Loucy (cell line): ENCODE data around the gene ATP10B.

Source experiments
- H2AFZ ChIP-seq: fragments of 200-600 bp; sonication (generic); 2 replicates; pipeline ENCODE4 v1.6.0; 2016; ENCODE audit warnings: antibody characterized with exemption, mild to moderate bottlenecking, low read length, moderate library complexity
- H3F3A ChIP-seq: fragments of 200-600 bp; 2 replicates; pipeline ENCODE4 v1.6.0; 2016; ENCODE audit warnings: antibody characterized with exemption, low read depth, mild to moderate bottlenecking
- H3K27me3 ChIP-seq: fragments of 200-600 bp; sonication (generic); 2 replicates; pipeline ENCODE4 v1.6.1; 2014; ENCODE audit warnings: low read length, mild to moderate bottlenecking; ENCODE audit not compliant: insufficient read depth, poor library complexity, severe bottlenecking
- H3K36me3 ChIP-seq: fragments of 200-600 bp; sonication (generic); 2 replicates; pipeline ENCODE4 v1.6.1; 2016; ENCODE audit warnings: low read length; ENCODE audit not compliant: insufficient read depth
- H3K4me1 ChIP-seq: fragments of 200-600 bp; sonication (generic); 2 replicates; pipeline ENCODE4 v1.5.1; 2014; ENCODE audit warnings: low read length, mild to moderate bottlenecking; ENCODE audit not compliant: insufficient read depth, poor library complexity, severe bottlenecking
- H3K4me2 ChIP-seq: fragments of 200-600 bp; sonication (generic); 2 replicates; pipeline ENCODE4 v1.6.0; 2014; ENCODE audit warnings: antibody characterized with exemption, low read length, low read depth, mild to moderate bottlenecking; ENCODE audit not compliant: poor library complexity, severe bottlenecking
- H3K4me3 ChIP-seq: fragments of 200-600 bp; sonication (generic); 2 replicates; pipeline ENCODE4 v1.5.1; 2014; ENCODE audit warnings: low read length, mild to moderate bottlenecking, mixed read lengths; ENCODE audit not compliant: poor library complexity, severe bottlenecking
- H3K79me2 ChIP-seq: fragments of 200-600 bp; sonication (generic); 2 replicates; pipeline ENCODE4 v1.6.1; 2014; ENCODE audit warnings: low read length; ENCODE audit not compliant: insufficient read depth
- H3K9ac ChIP-seq: fragments of 200-600 bp; sonication (generic); 2 replicates; pipeline ENCODE4 v1.6.0; 2014; ENCODE audit warnings: mild to moderate bottlenecking, low read depth, low read length, moderate library complexity; ENCODE audit not compliant: poor library complexity, severe bottlenecking
- H3K9me2 ChIP-seq: fragments of 200-600 bp; sonication (generic); replicated peaks from 2 replicates; pipeline ENCODE4 v1.6.1; 2016; ENCODE audit warnings: low read depth, low read length, mixed read lengths
- H3K9me3 ChIP-seq: fragments of 200-600 bp; sonication (generic); 2 replicates; pipeline ENCODE4 v1.6.1; 2014; ENCODE audit warnings: mild to moderate bottlenecking, antibody characterized with exemption, low read length, low read depth; ENCODE audit not compliant: insufficient read depth
- H4K20me1 ChIP-seq: fragments of 200-600 bp; sonication (generic); 2 replicates; pipeline ENCODE4 v1.6.0; 2014; ENCODE audit warnings: antibody characterized with exemption, low read length, mild to moderate bottlenecking; ENCODE audit not compliant: insufficient read depth, poor library complexity, severe bottlenecking
- EZH2phosphoT487 ChIP-seq: fragments of 200-600 bp; IDR thresholded peaks from 2 replicates; pipeline ENCODE4 v1.6.1; 2018; ENCODE audit warnings: antibody characterized with exemption, mild to moderate bottlenecking, moderate library complexity, borderline replicate concordance
- TF ChIP-seq, protein P1 (sequence below): fragments of 200-600 bp; sonication (generic); conservative IDR thresholded peaks from 2 replicates; pipeline ENCODE4 v1.5.1; 2014; ENCODE audit warnings: mild to moderate bottlenecking, antibody characterized with exemption, low read length

The ATP10B gene

DNA sequence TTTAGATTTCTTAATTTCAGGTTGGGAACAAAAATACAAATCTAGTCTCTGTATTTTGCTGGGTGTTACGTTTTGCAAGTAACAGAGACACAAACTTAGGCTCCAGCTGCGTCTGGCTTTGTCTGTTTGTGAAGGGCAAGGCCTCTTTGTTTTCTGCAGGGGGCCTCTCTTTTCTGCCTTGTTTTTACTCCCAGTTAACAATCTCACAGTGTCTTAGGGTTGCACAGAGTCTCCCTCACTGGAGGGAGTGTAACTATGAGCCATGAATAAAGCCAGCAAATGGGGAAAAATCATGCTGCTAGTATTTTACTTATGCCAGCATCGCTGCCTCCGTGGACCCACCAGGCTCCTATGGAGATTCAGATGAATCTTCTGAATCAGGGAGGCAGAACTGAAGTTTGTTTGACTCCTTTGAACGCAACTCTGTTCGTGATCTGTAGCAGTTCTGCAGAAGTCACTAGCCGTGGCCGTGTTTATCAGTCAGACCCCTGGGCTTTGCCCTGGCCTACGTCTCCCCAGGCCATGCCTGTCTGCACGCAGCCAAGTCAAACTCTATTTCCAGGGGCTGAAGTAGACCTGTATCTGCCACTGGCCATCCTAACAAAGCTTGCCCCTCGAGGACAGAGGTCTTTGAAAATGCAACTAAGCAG, 77.2 kb downstream of the ATP10B start:
- H3F3A ChIP-seq = no peaks in the 10 kb centered on the region
- H2AFZ ChIP-seq = no peak overlapping the region
- no peak overlapping the region for H3K9ac ChIP-seq
- no peaks in the 10 kb centered on the region for H3K4me1 ChIP-seq
- H3K4me2 ChIP-seq = no peak overlapping the region
- no peak overlapping the region for H3K4me3 ChIP-seq
- no peaks in the 10 kb centered on the region for H3K27me3 ChIP-seq
- TF ChIP-seq, protein P1, sequence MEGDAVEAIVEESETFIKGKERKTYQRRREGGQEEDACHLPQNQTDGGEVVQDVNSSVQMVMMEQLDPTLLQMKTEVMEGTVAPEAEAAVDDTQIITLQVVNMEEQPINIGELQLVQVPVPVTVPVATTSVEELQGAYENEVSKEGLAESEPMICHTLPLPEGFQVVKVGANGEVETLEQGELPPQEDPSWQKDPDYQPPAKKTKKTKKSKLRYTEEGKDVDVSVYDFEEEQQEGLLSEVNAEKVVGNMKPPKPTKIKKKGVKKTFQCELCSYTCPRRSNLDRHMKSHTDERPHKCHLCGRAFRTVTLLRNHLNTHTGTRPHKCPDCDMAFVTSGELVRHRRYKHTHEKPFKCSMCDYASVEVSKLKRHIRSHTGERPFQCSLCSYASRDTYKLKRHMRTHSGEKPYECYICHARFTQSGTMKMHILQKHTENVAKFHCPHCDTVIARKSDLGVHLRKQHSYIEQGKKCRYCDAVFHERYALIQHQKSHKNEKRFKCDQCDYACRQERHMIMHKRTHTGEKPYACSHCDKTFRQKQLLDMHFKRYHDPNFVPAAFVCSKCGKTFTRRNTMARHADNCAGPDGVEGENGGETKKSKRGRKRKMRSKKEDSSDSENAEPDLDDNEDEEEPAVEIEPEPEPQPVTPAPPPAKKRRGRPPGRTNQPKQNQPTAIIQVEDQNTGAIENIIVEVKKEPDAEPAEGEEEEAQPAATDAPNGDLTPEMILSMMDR = no peak
- no peak for TF ChIP-seq EZH2phosphoT487
- H3K79me2 ChIP-seq = no peaks in the 10 kb centered on the region
- H3K9me2 ChIP-seq = no peaks in the 10 kb centered on the region
- H3K9me3 ChIP-seq = no peaks in the 10 kb centered on the region
- H3K36me3 ChIP-seq = no peaks in the 10 kb centered on the region
- H4K20me1 ChIP-seq = no peaks in the 10 kb centered on the region

DNA sequence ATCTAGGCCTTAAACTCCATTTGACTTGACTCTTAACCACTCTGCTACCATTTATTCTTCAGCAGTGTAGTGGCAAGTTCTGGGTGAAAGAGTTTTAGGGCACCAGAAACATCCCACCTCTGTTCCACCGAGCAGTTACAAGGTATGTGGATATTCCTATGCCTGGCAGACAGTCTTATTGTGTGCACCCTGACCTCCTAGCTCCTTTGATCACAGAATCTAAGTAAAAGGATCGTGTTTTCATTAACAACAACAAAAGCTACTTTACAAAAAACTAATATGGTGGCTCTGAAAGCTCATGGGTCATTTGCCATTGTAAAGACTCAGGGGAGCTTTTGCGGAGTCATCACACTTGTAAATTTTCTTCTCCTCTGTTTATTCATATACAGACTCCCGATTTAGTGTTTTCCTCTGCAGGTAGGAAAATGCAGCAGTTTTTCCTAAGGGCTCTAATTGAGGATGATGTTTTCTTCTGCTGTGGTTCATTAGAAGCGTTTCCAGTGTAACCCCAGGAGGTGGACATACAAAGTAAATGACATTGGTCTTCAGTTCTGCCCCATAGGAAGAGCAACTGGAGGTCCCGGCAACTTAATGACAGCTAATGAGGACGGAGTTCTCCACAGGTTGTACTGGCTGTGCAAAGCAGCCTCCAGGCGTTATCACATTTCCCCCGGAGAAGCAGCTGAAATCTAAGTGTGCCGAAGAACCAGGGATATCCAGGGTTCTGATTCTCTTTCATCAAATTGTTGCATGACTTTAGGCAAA, 78.2 kb downstream of the ATP10B start:
- Histone ChIP-seq H2AFZ (no peak overlapping the region), H3K4me1 (no peaks in the 10 kb centered on the region), H3K9ac (no peak overlapping the region), H3K36me3 (no peaks in the 10 kb centered on the region), H3K79me2 (no peaks in the 10 kb centered on the region), H3K9me2 (no peaks in the 10 kb centered on the region), H3K4me2 (no peak overlapping the region), H3F3A (no peaks in the 10 kb centered on the region), H3K4me3 (no peak overlapping the region), H3K27me3 (no peaks in the 10 kb centered on the region), H3K9me3 (no peaks in the 10 kb centered on the region), H4K20me1 (no peaks in the 10 kb centered on the region)
- TF ChIP-seq, protein P1 = no peak
- TF ChIP-seq EZH2phosphoT487 = no peak

DNA sequence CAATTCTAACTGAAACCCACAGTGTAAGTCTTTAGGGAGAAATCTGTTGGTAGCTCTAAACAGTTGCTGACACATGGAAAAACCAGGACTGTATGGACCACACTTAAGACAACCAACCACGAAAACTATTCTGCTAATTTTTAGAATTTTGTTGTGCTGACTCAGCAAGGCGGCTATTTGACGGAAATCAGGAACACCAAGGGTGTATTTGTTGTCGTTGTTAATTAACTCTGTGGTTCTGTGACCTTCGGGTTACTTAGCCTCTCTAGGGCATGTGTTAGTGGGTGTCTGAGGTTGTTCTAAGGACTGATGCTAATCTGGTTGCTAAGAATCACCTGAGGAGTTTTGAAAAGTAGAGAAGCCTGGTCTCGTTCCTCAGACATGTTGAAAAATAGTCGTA, 79.2 kb downstream of the ATP10B start:
- no peaks in the 10 kb centered on the region for H3K4me1 ChIP-seq
- no peak overlapping the region for H3K9ac ChIP-seq
- no peaks in the 10 kb centered on the region for H3K36me3 ChIP-seq
- H4K20me1 ChIP-seq = no peaks in the 10 kb centered on the region
- no peaks in the 10 kb centered on the region for H3K9me2 ChIP-seq
- H3K79me2 ChIP-seq = no peaks in the 10 kb centered on the region
- no peaks in the 10 kb centered on the region for H3K9me3 ChIP-seq
- H3K4me2 ChIP-seq = no peak overlapping the region
- no peak overlapping the region for H2AFZ ChIP-seq
- TF ChIP-seq, protein P1 = no peak
- no peak for TF ChIP-seq EZH2phosphoT487
- H3K27me3 ChIP-seq = no peaks in the 10 kb centered on the region
- no peaks in the 10 kb centered on the region for H3F3A ChIP-seq
- no peak overlapping the region for H3K4me3 ChIP-seq
